Esophagus muscularis mucosa (tissue), 4 donors: ENCODE measurements around the gene TACC2. TPM values are rescaled to one million over a fixed set of nuclear protein-coding genes. Genes with fewer than 3 reads are reported as not detected.

Experiments
- DNase-seq: peaks from one replicate; pipeline ENCODE4 v3.0.0-alpha.2; 2017; ENCODE audit errors: extremely low spot score
- H3K27ac ChIP-seq, 4 donors: fragments of 200-600 bp; sonication (generic); replicated peaks in 1 of 4; 1 replicate in 3 of 4; 2 replicates in 1 of 4; pipeline ENCODE4 v1.5.1; 2016 to 2019; ENCODE audit warnings: mild to moderate bottlenecking in 1 of 4
- H3K27me3 ChIP-seq, 4 donors: fragments of 200-600 bp; sonication (generic); one replicate each; pipeline versions ENCODE4 v1.5.1 to v1.6.0; 2016 to 2019
- H3K36me3 ChIP-seq, 4 donors: fragments of 200-600 bp; sonication (generic); one replicate each; pipeline ENCODE4 v1.5.1; 2016 to 2019
- H3K4me1 ChIP-seq, 4 donors: fragments of 200-600 bp; sonication (generic); one replicate each; pipeline ENCODE4 v1.5.1; 2016 to 2019
- H3K4me3 ChIP-seq, 4 donors: fragments of 200-600 bp; sonication (generic); 1 replicate in 2 of 4; 2 replicates in 2 of 4; pipeline ENCODE4 v1.5.1; 2016 to 2019; ENCODE audit warnings: mild to moderate bottlenecking in 4 of 4, moderate library complexity in 1 of 4
- H3K9me3 ChIP-seq, 4 donors: fragments of 200-600 bp; sonication (generic); 1 replicate in 3 of 4; 2 replicates in 1 of 4; pipeline ENCODE4 v1.5.1; 2016 to 2019
- CTCF ChIP-seq, 3 experiments: fragments of 200-600 bp in 2 of 3; fragments of 450-650 bp in 1 of 3; sonication (generic) in 2 of 3; IDR thresholded peaks; one replicate each; pipeline ENCODE4 v1.5.1; 2017 to 2019; ENCODE audit warnings: antibody characterized with exemption in 3 of 3, mild to moderate bottlenecking in 2 of 3, moderate library complexity in 1 of 3
- EP300 ChIP-seq: sonication (generic); formaldehyde crosslinking; IDR thresholded peaks from one replicate; pipeline ENCODE4 v1.6.1; 2017; ENCODE audit warnings: antibody characterized with exemption
- POLR2A ChIP-seq: fragments of 450-650 bp; IDR thresholded peaks from one replicate; pipeline ENCODE4 v1.6.1; 2017; ENCODE audit warnings: antibody characterized with exemption, moderate library complexity, mild to moderate bottlenecking, low read depth
- POLR2AphosphoS5 ChIP-seq, 2 donors: sonication (generic); formaldehyde crosslinking; IDR thresholded peaks; one replicate each; pipeline ENCODE4 v1.6.1; 2017; ENCODE audit warnings: antibody characterized with exemption in 2 of 2
- WGBS: methylation state at CpG from one replicate; pipeline ENCODE4 v1.1.5; 2018; 5-methylcytosine and 5-hydroxymethylcytosine counted together
- intact Hi-C: fragments of 100-400 bp; cut with DNase I; formaldehyde crosslinking; loops from one replicate; pipeline ENCODE4 v1.15.1; 2023
- total RNA-seq, 4 donors: library from RNA; depleted of rRNA; stranded (reverse); fragments of >200 nt; gene quantifications; one replicate each; pipeline versions ENCODE4 v1.1.0 to v1.2.1, GENCODE V29; 2016

The TACC2 gene
- total RNA-seq, 4 donors from 2014 or later, result 53.7 to 99.4 (median 75.6) TPM

GRCh38 chr10:122186816-122187810, 198.2 kb downstream of the TACC2 start:
- H3K4me1 ChIP-seq, result peaks cover 58 to 82% (median 80%) of the 10 kb centered on the region in 4 donors
- 69% methylated on average over 17 of the region's 19 CpGs for WGBS
- H3K9me3 ChIP-seq, result no peaks in the 10 kb centered on the region
- peak overlapping the region; percentile 34 to 76 (median 68) for H3K27ac ChIP-seq
- no peak overlapping the region for H3K4me3 ChIP-seq
- H3K27me3 ChIP-seq, result no peaks in the 10 kb centered on the region
- intact Hi-C loops, result no loop called here
- peaks cover 0 to 6% (median 0%) of the 10 kb centered on the region in 4 donors for H3K36me3 ChIP-seq
- no peak for TF ChIP-seq CTCF (IDR thresholded peaks at IDR 0.05)
- TF ChIP-seq POLR2AphosphoS5 (IDR thresholded peaks at IDR 0.05), result no peak
- no peak for TF ChIP-seq POLR2A
- no peak for TF ChIP-seq EP300
- no peak for DNase-seq

GRCh38 chr10:122188706-122189105, 199.7 kb downstream of the TACC2 start:
- intact Hi-C loops, result no loop called here
- H3K36me3 ChIP-seq, result peaks cover 0 to 6% (median 0%) of the 10 kb centered on the region in 4 donors
- H3K27ac ChIP-seq, result peak overlapping the region; percentile 54 to 76 (median 68)
- peaks cover 51 to 82% (median 75%) of the 10 kb centered on the region in 4 donors for H3K4me1 ChIP-seq
- DNase-seq, result no peak
- H3K27me3 ChIP-seq, result no peaks in the 10 kb centered on the region
- TF ChIP-seq CTCF (IDR thresholded peaks at IDR 0.05) (no peak), EP300 (no peak), POLR2A (no peak), POLR2AphosphoS5 (IDR thresholded peaks at IDR 0.05) (peak in 1 of 2 donors; percentile 35)
- no peak overlapping the region for H3K4me3 ChIP-seq
- 63% methylated on average over 10 of the region's 11 CpGs for WGBS
- no peaks in the 10 kb centered on the region for H3K9me3 ChIP-seq

- peak overlapping the region; percentile 54 to 76 (median 68) for H3K27ac ChIP-seq
- intact Hi-C loops, result no loop called here
- WGBS, result 56% methylated on average over 5 of the region's 5 CpGs
These were observed 200.2 kb downstream of the TACC2 start for GRCh38 chr10:122189185-122189584.

GRCh38 chr10:122190176-122190943, 201.4 kb downstream of the TACC2 start:
- Histone ChIP-seq H3K9me3 (no peaks in the 10 kb centered on the region), H3K27me3 (no peaks in the 10 kb centered on the region), H3K27ac (peak overlapping the region; percentile 54 to 76 (median 68)), H3K4me1 (peaks cover 50 to 81% (median 71%) of the 10 kb centered on the region in 4 donors), H3K4me3 (no peak overlapping the region), H3K36me3 (peaks cover 0 to 14% (median 6%) of the 10 kb centered on the region in 4 donors)
- TF ChIP-seq CTCF (IDR thresholded peaks at IDR 0.05) (no peak), POLR2AphosphoS5 (IDR thresholded peaks at IDR 0.05) (peak in 1 of 2 donors; percentile 11)
- intact Hi-C loops, result no loop called here
- DNase-seq, result no peak
- 79% methylated on average over 19 of the region's 19 CpGs for WGBS

More at GRCh38 chr10:122189185-122189584, 200.2 kb downstream of the TACC2 start:
- no peak for TF ChIP-seq POLR2AphosphoS5 (IDR thresholded peaks at IDR 0.05)
- no peak for TF ChIP-seq CTCF (IDR thresholded peaks at IDR 0.05)
- no peak for TF ChIP-seq POLR2A
- no peak for TF ChIP-seq EP300
- H3K36me3 ChIP-seq, result peaks cover 0 to 6% (median 1%) of the 10 kb centered on the region in 4 donors
- no peak for DNase-seq
- H3K4me3 ChIP-seq, result no peak overlapping the region
- peaks cover 50 to 79% (median 72%) of the 10 kb centered on the region in 4 donors for H3K4me1 ChIP-seq
- no peaks in the 10 kb centered on the region for H3K9me3 ChIP-seq
- no peaks in the 10 kb centered on the region for H3K27me3 ChIP-seq
